ENCODE measurements around the gene SNAPC4.

DNA sequence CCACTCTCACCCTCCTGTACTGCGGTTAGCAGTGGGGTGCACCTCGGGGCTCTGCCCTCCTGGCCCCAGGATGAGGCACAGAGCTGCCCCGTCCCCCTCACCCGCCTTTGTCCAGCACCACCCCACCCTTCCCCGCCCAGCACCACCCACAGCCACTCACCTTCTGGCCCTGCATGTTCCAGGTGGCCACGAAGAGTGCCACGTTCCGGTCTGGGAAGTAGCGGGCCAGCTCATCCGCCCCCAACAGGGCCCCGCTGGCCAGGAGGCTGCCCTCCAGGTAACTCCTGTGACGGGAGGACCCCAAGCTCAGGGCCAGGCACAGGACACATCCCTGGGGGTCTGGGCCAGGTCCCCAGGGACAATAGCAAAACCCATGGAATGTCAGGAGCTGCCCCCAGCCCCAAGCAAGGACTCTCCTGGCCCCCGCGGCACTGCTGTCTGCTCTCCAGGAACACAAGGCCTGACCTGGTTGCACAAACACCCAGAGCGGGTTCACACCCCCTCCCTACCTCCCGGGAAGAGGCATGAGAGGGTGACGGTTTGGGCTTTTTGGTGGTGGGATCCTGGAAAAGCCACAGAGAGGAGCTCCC, 34.7 kb upstream of the SNAPC4 start:
- TF ChIP-seq, protein P1, sequence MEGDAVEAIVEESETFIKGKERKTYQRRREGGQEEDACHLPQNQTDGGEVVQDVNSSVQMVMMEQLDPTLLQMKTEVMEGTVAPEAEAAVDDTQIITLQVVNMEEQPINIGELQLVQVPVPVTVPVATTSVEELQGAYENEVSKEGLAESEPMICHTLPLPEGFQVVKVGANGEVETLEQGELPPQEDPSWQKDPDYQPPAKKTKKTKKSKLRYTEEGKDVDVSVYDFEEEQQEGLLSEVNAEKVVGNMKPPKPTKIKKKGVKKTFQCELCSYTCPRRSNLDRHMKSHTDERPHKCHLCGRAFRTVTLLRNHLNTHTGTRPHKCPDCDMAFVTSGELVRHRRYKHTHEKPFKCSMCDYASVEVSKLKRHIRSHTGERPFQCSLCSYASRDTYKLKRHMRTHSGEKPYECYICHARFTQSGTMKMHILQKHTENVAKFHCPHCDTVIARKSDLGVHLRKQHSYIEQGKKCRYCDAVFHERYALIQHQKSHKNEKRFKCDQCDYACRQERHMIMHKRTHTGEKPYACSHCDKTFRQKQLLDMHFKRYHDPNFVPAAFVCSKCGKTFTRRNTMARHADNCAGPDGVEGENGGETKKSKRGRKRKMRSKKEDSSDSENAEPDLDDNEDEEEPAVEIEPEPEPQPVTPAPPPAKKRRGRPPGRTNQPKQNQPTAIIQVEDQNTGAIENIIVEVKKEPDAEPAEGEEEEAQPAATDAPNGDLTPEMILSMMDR (IDR thresholded peaks at IDR 0.05), result no peak
- TF ChIP-seq POLR2AphosphoS5 (IDR thresholded peaks at IDR 0.05; ENCODE audit: insufficient read depth in 1 of 2, low read depth in 1 of 2), result no peak
- no peak for TF ChIP-seq POLR2A (IDR thresholded peaks at IDR 0.05)

Data from vagina (tissue), 2 donors.